ENCODE data around the gene ARHGAP4. TPM values are rescaled to one million over a fixed set of nuclear protein-coding genes. Genes with fewer than 3 reads are reported as not detected.

The ARHGAP4 gene
- total and polyA plus RNA-seq, 8 donors, result 21.9 to 96.2 (median 26.3) TPM

- Histone ChIP-seq H3K4me3 (no peak overlapping the region), H3K27ac (no peak overlapping the region), H3K4me1 (peaks cover 8 to 36% of the 10 kb centered on the region in 2 donors), H3K27me3 (no peaks in the 10 kb centered on the region), H3K36me3 (peaks cover 0 to 30% of the 10 kb centered on the region in 2 donors), H3K9me3 (no peaks in the 10 kb centered on the region)
- TF ChIP-seq CTCF (IDR thresholded peaks at IDR 0.05), result no peak
- intact Hi-C loops (cut with DNase I), result no loop called here
- DNase-seq (no peak), ATAC-seq (no peak)
Measured at GRCh38 chrX:153930011-153930910, 4.2 kb upstream of the ARHGAP4 start.

- peak overlapping the region in 1 of 2 donors; percentile 97 for H3K27ac ChIP-seq
- intact Hi-C loops (cut with DNase I), result no loop called here
Measured at GRCh38 chrX:153929576-153929975, 3.5 kb upstream of the ARHGAP4 start.

GRCh38 chrX:153928846-153929245 lies 2.8 kb upstream of the ARHGAP4 start:
- H3K4me3 ChIP-seq, result peak overlapping the region in 1 of 2 donors; percentile 16
- peaks cover 4 to 33% of the 10 kb centered on the region in 2 donors for H3K4me1 ChIP-seq
- no peak for TF ChIP-seq CTCF (IDR thresholded peaks at IDR 0.05)
- H3K27ac ChIP-seq, result peak overlapping the region; percentile 59 to 97
- no peaks in the 10 kb centered on the region for H3K9me3 ChIP-seq
- intact Hi-C loops (cut with DNase I), result no loop called here
- DNase-seq (no peak), ATAC-seq (no peak)
- H3K27me3 ChIP-seq, result no peaks in the 10 kb centered on the region
- peaks cover 0 to 30% of the 10 kb centered on the region in 2 donors for H3K36me3 ChIP-seq

More at GRCh38 chrX:153929576-153929975, 3.5 kb upstream of the ARHGAP4 start:
- ATAC-seq (no peak), DNase-seq (no peak)
- peak overlapping the region in 1 of 2 donors; percentile 16 for H3K4me3 ChIP-seq
- no peaks in the 10 kb centered on the region for H3K9me3 ChIP-seq
- H3K36me3 ChIP-seq, result peaks cover 0 to 30% of the 10 kb centered on the region in 2 donors
- H3K27me3 ChIP-seq, result no peaks in the 10 kb centered on the region
- peaks cover 7 to 36% of the 10 kb centered on the region in 2 donors for H3K4me1 ChIP-seq
- TF ChIP-seq CTCF (IDR thresholded peaks at IDR 0.05), result no peak

GRCh38 chrX:153927922-153928760 lies 2.1 kb upstream of the ARHGAP4 start:
- intact Hi-C loops (cut with DNase I), result no loop called here
- no peak for TF ChIP-seq CTCF (IDR thresholded peaks at IDR 0.05)
- peak; percentile 92 for ATAC-seq
- peaks cover 0 to 30% of the 10 kb centered on the region in 2 donors for H3K36me3 ChIP-seq
- DNase-seq, result peak; percentile 89 to 98 (median 97)
- peak overlapping the region; percentile 96 to 97 for H3K27ac ChIP-seq
- H3K9me3 ChIP-seq, result no peaks in the 10 kb centered on the region
- peaks cover 1 to 33% of the 10 kb centered on the region in 2 donors for H3K4me1 ChIP-seq
- H3K4me3 ChIP-seq, result peak overlapping the region; percentile 35 to 57
- H3K27me3 ChIP-seq, result no peaks in the 10 kb centered on the region

GRCh38 chrX:153927672-153927921 lies 1.5 kb upstream of the ARHGAP4 start:
- ATAC-seq (peak; percentile 12), DNase-seq (no peak)
- TF ChIP-seq CTCF (IDR thresholded peaks at IDR 0.05), result no peak
- Histone ChIP-seq H3K4me1 (peaks cover 4 to 33% of the 10 kb centered on the region in 2 donors), H3K36me3 (peaks cover 0 to 28% of the 10 kb centered on the region in 2 donors), H3K9me3 (no peaks in the 10 kb centered on the region), H3K27ac (peak overlapping the region; percentile 96 to 97), H3K27me3 (no peaks in the 10 kb centered on the region), H3K4me3 (peak overlapping the region; percentile 35 to 57)
- intact Hi-C loops (cut with DNase I), result no loop called here

Data from left lung (tissue), 10 donors.